GM13976 (cell line): ENCODE data around the gene IGF2BP3.

Experiments
- DNase-seq: peaks from one replicate; pipeline ENCODE4 v3.0.0; 2012; ENCODE audit warnings: low spot score
- CTCF ChIP-seq: IDR thresholded peaks from 2 replicates; pipeline ENCODE4 v1.5.1; 2012; ENCODE audit warnings: borderline replicate concordance, mild to moderate bottlenecking; ENCODE audit not compliant: insufficient read depth; ENCODE audit errors: extremely low read depth, missing control alignments, control extremely low read depth
- in situ Hi-C: fragments of 300-500 bp; cut with MboI; formaldehyde crosslinking; loops from one replicate; pipeline ENCODE4 v1.12.0; 2022; ENCODE audit warnings: low sequenced_read_pairs, mixed read lengths, inconsistent platforms; ENCODE audit not compliant: unreplicated experiment

Gene IGF2BP3

GRCh38 chr7:23472046-23472445 is 1.8 kb upstream of the IGF2BP3 start:
- DNase-seq, result no peak
- no peak for TF ChIP-seq CTCF
- in situ Hi-C loops, result no loop called here

GRCh38 chr7:23471106-23471859 is 992 bp upstream of the IGF2BP3 start:
- in situ Hi-C loops, result no loop called here

GRCh38 chr7:23469961-23470250 is 385 bp downstream of the IGF2BP3 start:
- no peak for TF ChIP-seq CTCF
- in situ Hi-C loops, result no loop called here
- no peak for DNase-seq

More at GRCh38 chr7:23471106-23471859, 992 bp upstream of the IGF2BP3 start:
- DNase-seq, result peak; percentile 82
- TF ChIP-seq CTCF, result no peak

GRCh38 chr7:23469150-23469960 is 936 bp downstream of the IGF2BP3 start:
- in situ Hi-C loops, result no loop called here
- peak; percentile 60 for DNase-seq
- no peak for TF ChIP-seq CTCF

GRCh38 chr7:23468526-23469149 is 1.7 kb downstream of the IGF2BP3 start:
- DNase-seq, result no peak
- TF ChIP-seq CTCF, result no peak

GRCh38 chr7:23467806-23468525 is 2.3 kb downstream of the IGF2BP3 start:
- peak; percentile 68 for DNase-seq
- no peak for TF ChIP-seq CTCF
- in situ Hi-C loops, result no loop called here

More at GRCh38 chr7:23468526-23469149, 1.7 kb downstream of the IGF2BP3 start:
- in situ Hi-C loops, result no loop called here
